Dermis microvascular lymphatic vessel endothelial cell (primary cell): ENCODE results near the gene KLC1. TPM values are rescaled to one million over a fixed set of nuclear protein-coding genes. Genes with fewer than 3 reads are reported as not detected.
A peak's percentile ranks its signal among the peaks of the same experiment; 100 is the strongest.

Source experiments
- DNase-seq, 2 donors: peaks; one replicate each; pipeline versions ENCODE4 v3.0.0 to v3.0.0-alpha.2; 2010; ENCODE audit warnings: low read depth in 2 of 2
- total RNA-seq: library from RNA; depleted of rRNA; stranded (reverse); fragments of >200 nt; gene quantifications from 2 replicates; pipeline ENCODE4 v1.2.1, GENCODE V29; 2014

KLC1 gene
- total RNA-seq, 1 donor from 2014 or later, result 114 TPM

- DNase-seq, result peak in 1 of 2 donors; percentile 44
These were observed 28.5 kb downstream of the KLC1 start for GRCh38 chr14:103657471-103657870.

- DNase-seq, result no peak
These were observed 30.6 kb downstream of the KLC1 start for GRCh38 chr14:103659631-103660030.

GRCh38 chr14:103662029-103662428 is 33.0 kb downstream of the KLC1 start:
- no peak for DNase-seq

- no peak for DNase-seq
These were observed 33.6 kb downstream of the KLC1 start for GRCh38 chr14:103662591-103662990.

GRCh38 chr14:103663506-103663905 is 34.5 kb downstream of the KLC1 start:
- no peak for DNase-seq

GRCh38 chr14:103667671-103668070 is 38.7 kb downstream of the KLC1 start:
- DNase-seq, result no peak

- no peak for DNase-seq
These were observed 39.1 kb downstream of the KLC1 start for GRCh38 chr14:103668117-103668516.

- no peak for DNase-seq
These were observed 40.4 kb downstream of the KLC1 start for GRCh38 chr14:103669370-103669769.

- no peak for DNase-seq
These were observed 42.9 kb downstream of the KLC1 start for GRCh38 chr14:103671911-103672310.

GRCh38 chr14:103675957-103676356 is 46.9 kb downstream of the KLC1 start:
- no peak for DNase-seq

- DNase-seq, result no peak
These were observed 48.1 kb downstream of the KLC1 start for GRCh38 chr14:103676881-103677675.

GRCh38 chr14:103679351-103679750 is 50.3 kb downstream of the KLC1 start:
- DNase-seq, result peak; percentile 30 to 79

- no peak for DNase-seq
These were observed 51.6 kb downstream of the KLC1 start for GRCh38 chr14:103680491-103681231.

- DNase-seq, result no peak
These were observed 54.1 kb downstream of the KLC1 start for GRCh38 chr14:103683139-103683538.

- DNase-seq, result no peak
These were observed 55.5 kb downstream of the KLC1 start for GRCh38 chr14:103684471-103684870.

- DNase-seq, result no peak
These were observed 55.9 kb downstream of the KLC1 start for GRCh38 chr14:103684871-103685270.

- no peak for DNase-seq
These were observed 56.5 kb downstream of the KLC1 start for GRCh38 chr14:103685276-103686211.

- peak; percentile 48 to 67 for DNase-seq
These were observed 57.9 kb downstream of the KLC1 start for GRCh38 chr14:103686831-103687485.

GRCh38 chr14:103687712-103688111 is 58.7 kb downstream of the KLC1 start:
- no peak for DNase-seq

GRCh38 chr14:103688441-103688840 is 59.4 kb downstream of the KLC1 start:
- DNase-seq, result no peak
